GM21786 (cell line): ENCODE measurements around the gene CDC25A.

ENCODE experiments used
- ATAC-seq: cut with Tn5 transposase; IDR thresholded peaks from one replicate; pipeline ENCODE4 v1.9.1; 2021; ENCODE audit not compliant: unreplicated experiment

The CDC25A gene

DNA sequence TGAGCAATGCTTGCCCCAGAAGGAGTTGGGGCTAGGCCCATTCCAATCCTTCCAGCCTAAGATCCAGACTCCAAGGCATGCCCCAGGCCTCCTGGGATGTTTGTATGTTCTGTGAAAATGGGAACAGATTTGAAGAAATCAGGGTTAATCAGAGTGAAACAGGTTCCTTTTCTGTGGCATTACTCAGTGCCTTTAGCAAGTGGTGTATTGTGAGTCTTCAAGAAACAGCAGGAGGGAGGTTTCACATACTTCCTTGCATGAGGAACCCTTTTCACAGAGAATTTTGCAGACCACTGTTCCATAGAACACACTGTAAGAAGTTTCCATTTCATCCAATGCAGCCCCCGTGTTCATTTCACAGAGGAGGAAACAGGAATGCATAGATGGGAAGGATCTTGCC lies 8.4 kb upstream of the CDC25A start:
- ATAC-seq, result no peak

- ATAC-seq, result no peak
These were observed 6.3 kb upstream of the CDC25A start for GRCh38 chr3:48194446-48195071.

DNA sequence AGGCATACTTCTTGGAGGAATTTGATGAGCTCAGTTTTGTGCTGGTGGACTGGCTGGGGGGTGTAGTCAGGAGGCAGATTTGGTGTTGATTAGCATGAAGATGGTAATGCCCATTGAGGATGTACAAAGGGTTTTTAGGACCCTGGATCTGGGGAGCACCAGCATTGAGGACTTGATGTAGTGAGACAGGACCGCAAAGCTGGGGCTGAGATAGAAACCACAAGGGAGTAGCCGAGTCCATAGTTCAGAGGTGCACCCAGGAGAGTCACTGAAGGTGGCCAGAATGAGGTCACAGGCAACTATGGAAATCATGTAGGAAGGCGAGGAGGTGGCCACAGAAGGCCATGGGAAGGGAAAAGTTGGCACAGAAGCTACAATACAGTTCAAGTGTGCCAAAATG lies 2.7 kb upstream of the CDC25A start:
- ATAC-seq, result no peak

GRCh38 chr3:48189321-48189720 lies 1.1 kb upstream of the CDC25A start:
- ATAC-seq, result no peak

DNA sequence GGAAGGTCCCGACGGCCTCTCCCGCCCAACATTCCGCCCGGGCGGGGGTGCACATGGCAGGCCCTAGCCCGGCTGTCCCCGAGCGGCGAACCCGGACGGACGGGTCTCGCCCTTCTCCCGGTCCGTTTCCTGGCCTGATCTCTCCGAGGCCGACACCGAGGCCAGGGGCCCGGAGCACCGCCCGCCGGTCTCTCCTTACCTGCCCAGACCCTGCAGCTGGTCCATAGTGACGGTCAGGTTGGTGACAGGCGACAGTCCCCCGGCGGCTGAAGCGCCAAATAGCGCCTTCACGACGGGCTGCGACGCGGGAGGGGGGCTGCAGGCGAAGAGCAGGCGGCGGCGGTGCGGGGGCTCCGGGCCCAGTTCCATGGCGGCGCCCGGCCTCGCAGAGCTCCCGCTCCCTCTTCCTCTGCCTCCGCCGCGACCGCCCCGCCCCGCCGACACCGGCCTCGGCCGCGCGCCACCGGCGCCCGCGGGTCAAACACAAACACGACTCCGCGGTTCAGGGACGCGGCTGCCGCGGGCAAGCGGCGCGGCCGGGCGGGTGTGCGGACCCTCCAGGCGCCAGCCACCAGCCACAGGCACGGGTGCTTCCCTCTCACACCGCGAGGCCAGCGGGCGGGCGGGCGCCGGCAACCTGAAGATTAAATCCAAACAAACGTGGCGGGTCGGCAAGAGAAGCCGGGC lies 495 bp downstream of the CDC25A start:
- peak; percentile 18 for ATAC-seq

- no peak for ATAC-seq
These were observed 977 bp downstream of the CDC25A start for GRCh38 chr3:48187301-48187578.

GRCh38 chr3:48186631-48187300 lies 1.5 kb downstream of the CDC25A start:
- no peak for ATAC-seq

DNA sequence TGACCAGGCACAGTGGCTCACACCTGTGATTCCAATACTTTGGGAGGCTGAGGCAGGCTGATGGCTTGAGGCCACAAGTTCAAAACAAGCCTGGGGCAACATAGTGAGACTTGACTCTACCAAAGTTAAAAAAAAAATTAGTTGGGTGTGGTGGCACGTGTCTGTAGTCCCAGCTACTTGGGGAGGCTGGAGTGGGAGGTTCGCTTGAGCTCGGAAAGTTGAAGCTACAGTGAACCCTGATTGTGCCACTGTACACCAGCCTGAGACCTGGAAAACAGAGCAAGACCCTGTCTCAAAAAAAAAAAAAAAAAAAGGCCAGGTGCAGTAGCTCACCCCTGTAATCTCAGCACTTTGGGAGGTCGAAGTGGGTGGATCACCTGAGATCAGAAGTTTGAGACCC lies 3.1 kb downstream of the CDC25A start:
- no peak for ATAC-seq

GRCh38 chr3:48184299-48184698 lies 3.9 kb downstream of the CDC25A start:
- no peak for ATAC-seq

DNA sequence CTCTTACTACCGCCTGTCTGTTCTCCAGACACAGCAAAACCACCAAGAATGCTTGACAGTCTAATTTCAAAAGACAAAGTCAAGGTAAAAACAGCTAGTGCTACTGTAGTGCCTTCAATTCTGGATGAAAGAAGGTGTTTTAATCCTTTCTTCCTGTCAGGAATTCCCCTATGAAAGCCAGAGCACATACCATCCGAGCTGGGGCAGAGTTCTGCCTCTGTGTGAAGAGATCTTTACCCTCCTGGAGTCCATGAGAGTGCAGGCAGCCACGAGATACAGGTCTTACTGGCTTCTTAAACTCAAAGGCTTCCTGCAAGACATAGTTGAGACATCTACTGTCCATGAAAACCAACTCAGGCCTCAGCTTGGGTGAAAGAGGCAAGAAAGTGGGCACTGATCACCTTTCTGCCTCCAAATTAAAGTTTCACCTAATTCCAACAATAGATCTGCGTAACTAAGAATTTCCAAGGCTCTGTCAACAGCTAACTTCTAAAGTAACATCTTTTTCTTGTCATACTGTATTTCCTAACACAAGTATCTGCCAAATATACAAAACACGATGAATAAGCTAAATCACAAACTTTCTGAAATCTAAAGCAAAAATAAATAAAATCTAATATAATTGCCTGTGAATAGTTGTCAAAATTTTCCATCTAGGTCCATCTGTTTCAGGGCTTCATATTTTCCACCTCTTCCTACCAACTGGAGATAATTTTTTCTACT lies 7.5 kb downstream of the CDC25A start:
- ATAC-seq, result no peak

GRCh38 chr3:48180021-48180420 lies 8.2 kb downstream of the CDC25A start:
- no peak for ATAC-seq

DNA sequence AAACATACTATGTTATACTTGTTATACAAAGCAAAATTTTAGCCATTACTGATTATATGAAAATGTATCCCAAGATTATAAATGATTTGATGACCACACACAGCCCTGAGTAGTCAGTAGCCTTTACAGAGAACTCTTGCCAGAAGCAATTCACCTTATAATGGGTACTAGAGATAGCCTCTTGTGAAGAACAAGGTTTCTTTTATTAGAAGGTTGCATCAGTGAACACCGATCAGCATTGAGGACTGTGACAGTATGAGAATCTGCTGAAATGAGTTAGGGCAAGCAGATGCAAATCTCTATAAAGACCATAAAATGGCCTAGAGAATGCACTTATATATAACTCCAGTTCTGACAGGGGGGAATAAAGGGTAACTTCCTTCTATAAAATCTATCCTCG lies 10.1 kb downstream of the CDC25A start:
- ATAC-seq, result no peak

DNA sequence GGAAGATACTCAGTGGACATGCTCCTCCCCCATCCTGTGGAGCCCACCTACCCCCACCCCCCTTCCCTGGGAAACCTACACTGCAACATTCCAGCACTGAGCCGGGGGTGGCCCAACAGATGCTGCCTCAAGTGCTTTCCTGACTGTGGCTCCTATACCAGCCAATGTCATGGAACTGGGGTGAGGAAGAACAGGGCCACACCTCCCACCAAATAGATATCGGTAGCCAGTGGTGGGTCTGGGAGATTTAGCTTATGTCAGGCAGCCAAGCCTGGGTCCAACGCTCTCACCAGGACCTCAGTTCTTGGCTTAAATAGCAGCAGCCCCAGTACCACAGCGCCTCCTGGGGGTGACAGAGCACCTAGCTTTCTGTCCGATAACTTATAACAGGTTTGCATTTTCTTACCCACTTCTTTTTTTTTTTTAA lies 30.3 kb downstream of the CDC25A start:
- ATAC-seq, result no peak

GRCh38 chr3:48157202-48157840 lies 30.9 kb downstream of the CDC25A start:
- ATAC-seq, result no peak

GRCh38 chr3:48156163-48156562 lies 32.1 kb downstream of the CDC25A start:
- no peak for ATAC-seq

GRCh38 chr3:48155122-48155521 lies 33.1 kb downstream of the CDC25A start:
- no peak for ATAC-seq

DNA sequence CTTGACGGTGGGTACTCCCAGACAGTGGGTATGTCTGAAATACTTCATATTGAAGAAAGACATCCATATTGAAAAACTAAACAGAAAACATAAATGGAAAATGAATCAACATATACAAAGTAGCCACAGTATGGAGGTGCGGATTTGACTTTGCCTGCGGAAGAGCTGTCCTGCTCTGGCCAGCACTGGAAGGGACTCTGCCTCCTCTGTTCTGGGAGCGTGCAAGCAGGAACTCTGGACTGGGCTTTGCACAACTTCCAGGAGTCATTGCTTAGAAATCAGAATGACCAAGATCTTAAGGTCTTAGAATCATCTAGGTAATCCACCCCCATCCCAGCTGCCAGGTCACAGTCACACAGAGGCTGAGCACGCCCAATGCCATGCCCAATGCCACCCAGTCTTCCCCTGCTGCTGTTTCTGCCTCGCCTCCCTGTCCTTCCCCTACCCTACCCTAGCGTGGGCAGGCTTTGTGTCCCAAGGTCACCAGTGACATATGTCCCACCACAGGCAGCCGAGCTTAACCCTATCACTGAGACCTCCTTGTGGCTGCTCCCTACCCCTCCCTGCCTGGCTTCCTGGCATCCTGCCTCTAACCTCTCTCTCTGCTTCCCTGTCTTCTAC lies 36.3 kb downstream of the CDC25A start:
- no peak for ATAC-seq

GRCh38 chr3:48151058-48151806 lies 37.0 kb downstream of the CDC25A start:
- ATAC-seq, result no peak

- no peak for ATAC-seq
These were observed 44.2 kb downstream of the CDC25A start for GRCh38 chr3:48143992-48144391.

DNA sequence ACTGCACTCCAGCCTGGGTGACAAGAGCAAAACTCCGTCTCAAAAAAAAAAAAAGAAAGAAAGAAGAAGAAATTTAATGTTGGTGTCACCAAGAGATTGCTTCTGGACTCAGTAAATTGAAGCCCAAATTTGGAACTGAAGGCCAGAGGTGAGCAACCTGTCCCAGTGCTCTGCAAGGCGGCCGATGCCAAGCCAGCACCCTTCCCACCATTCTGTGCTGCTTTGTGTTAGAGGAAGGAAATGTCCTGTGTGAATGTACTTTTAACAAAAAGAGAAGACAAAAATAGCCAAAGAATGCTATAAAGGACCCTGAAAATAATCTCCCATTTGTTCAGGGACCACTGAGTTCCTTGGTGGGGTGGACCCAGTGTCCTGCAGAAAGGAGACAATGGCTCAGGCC lies 44.6 kb downstream of the CDC25A start:
- ATAC-seq, result no peak
